Tibial nerve (tissue), 4 donors: ENCODE results near the gene KIF3C. TPM values are rescaled to one million over a fixed set of nuclear protein-coding genes. Genes with fewer than 3 reads are reported as not detected.
"Not testable (repeated sequence)": the region's sequence is repeated elsewhere in the genome, so short reads cannot be mapped to it uniquely, and the experiment has no call there.

ENCODE experiments used
- DNase-seq, 2 donors: peaks; one replicate each; pipeline ENCODE4 v3.0.0-alpha.2; 2019; ENCODE audit warnings: low spot score in 2 of 2
- H3K27ac ChIP-seq, 4 donors: fragments of 200-600 bp; sonication (generic) in 3 of 4; one replicate each; pipeline ENCODE4 v1.5.1; 2017 to 2019; ENCODE audit warnings: mild to moderate bottlenecking in 1 of 4
- H3K27me3 ChIP-seq, 2 donors: fragments of 200-600 bp; sonication (generic) in 1 of 2; one replicate each; pipeline versions ENCODE4 v1.5.1 to v1.6.0; 2017 to 2019
- H3K36me3 ChIP-seq, 3 donors: fragments of 200-600 bp; sonication (generic); one replicate each; pipeline ENCODE4 v1.5.1; 2018 to 2019
- H3K4me1 ChIP-seq, 4 donors: fragments of 200-600 bp; sonication (generic) in 3 of 4; one replicate each; pipeline ENCODE4 v1.5.1; 2017 to 2019
- H3K4me3 ChIP-seq, 4 donors: fragments of 200-600 bp; sonication (generic) in 3 of 4; one replicate each; pipeline ENCODE4 v1.5.1; 2017 to 2019; ENCODE audit warnings: mild to moderate bottlenecking in 1 of 4, moderate library complexity in 1 of 4
- H3K9me3 ChIP-seq, 4 donors: fragments of 200-600 bp; sonication (generic) in 3 of 4; one replicate each; pipeline ENCODE4 v1.5.1; 2017 to 2019
- EP300 ChIP-seq, 2 donors: sonication (generic); formaldehyde crosslinking; IDR thresholded peaks; one replicate each; pipeline ENCODE4 v1.6.1; 2017; ENCODE audit warnings: antibody characterized with exemption in 2 of 2, mild to moderate bottlenecking in 1 of 2
- POLR2A ChIP-seq, 2 donors: fragments of 450-650 bp; IDR thresholded peaks; one replicate each; pipeline ENCODE4 v1.6.1; 2017; ENCODE audit warnings: antibody characterized with exemption in 2 of 2, mild to moderate bottlenecking in 2 of 2, moderate library complexity in 2 of 2
- WGBS, 2 donors: methylation state at CpG; one replicate each; pipeline ENCODE4 v1.1.5; 2018; 5-methylcytosine and 5-hydroxymethylcytosine counted together
- total RNA-seq, 4 donors: library from RNA; depleted of rRNA; stranded (reverse); fragments of >200 nt; gene quantifications; one replicate each; pipeline ENCODE4 v1.1.0, GENCODE V29; 2016
- TF ChIP-seq, protein P1 (sequence below), 5 experiments: fragments of 200-600 bp in 3 of 5; fragments of 450-650 bp in 2 of 5; sonication (generic) in 3 of 5; IDR thresholded peaks; one replicate each; pipeline ENCODE4 v1.5.1; 2016 to 2019; ENCODE audit warnings: antibody characterized with exemption in 5 of 5, mild to moderate bottlenecking in 3 of 5, moderate library complexity in 2 of 5

The KIF3C gene
- 10 to 100 TPM; 20.2 to 31.9 (median 22.8) TPM for total RNA-seq

DNA sequence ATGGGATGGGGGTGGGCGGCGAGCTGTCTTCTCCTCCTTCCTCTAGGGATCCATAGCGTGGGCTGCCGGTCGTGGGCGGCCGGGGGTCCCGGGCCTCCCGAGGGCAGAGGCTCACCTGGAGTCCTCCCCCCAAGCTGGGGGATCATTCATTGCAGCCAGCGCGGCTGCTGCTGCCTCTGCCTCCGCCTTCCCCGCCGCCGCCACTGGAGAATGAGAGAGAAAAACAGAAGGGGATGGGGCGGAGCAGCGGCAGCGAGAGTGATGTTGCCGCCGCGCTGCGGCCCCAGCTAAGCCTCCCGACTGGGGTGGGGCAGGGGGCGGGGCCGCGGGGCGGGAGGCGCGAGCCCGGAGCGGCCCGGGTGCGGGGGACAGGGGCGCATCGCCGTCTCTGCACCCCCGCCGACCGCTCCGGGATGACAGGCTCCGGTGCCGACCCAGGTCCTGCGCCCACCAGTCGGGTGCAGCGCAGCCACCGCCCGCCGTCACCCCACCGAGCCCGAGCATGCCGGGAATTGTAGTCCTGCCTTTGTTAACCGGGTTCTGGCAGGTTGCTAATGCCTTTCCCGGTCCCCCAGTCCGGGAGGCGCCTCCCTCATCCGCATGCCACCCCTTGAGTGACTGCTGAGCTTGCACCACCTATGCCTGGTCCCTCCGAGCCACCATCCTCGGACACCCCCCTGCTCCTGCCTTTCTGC is at the start of gene KIF3C:
KIF3C (minus strand) TSS at position 225 of the 695 bp plus-strand sequence. CDS start 580 bp downstream, outside the sequence.
- H3K4me3 ChIP-seq, result peak within 1 kb of the TSS; percentile 70 to 83 (median 74)
- TF ChIP-seq EP300 (IDR thresholded peaks at IDR 0.05), result peak in 1 of 2 donors; percentile 36
- TF ChIP-seq, protein P1, sequence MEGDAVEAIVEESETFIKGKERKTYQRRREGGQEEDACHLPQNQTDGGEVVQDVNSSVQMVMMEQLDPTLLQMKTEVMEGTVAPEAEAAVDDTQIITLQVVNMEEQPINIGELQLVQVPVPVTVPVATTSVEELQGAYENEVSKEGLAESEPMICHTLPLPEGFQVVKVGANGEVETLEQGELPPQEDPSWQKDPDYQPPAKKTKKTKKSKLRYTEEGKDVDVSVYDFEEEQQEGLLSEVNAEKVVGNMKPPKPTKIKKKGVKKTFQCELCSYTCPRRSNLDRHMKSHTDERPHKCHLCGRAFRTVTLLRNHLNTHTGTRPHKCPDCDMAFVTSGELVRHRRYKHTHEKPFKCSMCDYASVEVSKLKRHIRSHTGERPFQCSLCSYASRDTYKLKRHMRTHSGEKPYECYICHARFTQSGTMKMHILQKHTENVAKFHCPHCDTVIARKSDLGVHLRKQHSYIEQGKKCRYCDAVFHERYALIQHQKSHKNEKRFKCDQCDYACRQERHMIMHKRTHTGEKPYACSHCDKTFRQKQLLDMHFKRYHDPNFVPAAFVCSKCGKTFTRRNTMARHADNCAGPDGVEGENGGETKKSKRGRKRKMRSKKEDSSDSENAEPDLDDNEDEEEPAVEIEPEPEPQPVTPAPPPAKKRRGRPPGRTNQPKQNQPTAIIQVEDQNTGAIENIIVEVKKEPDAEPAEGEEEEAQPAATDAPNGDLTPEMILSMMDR (IDR thresholded peaks at IDR 0.05), result no peak
- TF ChIP-seq POLR2A (IDR thresholded peaks at IDR 0.05), result no peak
- H3K4me1 ChIP-seq, result peaks cover 0 to 49% (median 13%) of the 10 kb centered on the region in 4 donors
- H3K36me3 ChIP-seq, result peaks cover 0 to 14% (median 0%) of the 10 kb centered on the region in 3 donors
- peak; percentile 33 to 45 for DNase-seq
- no peaks in the 10 kb centered on the region for H3K27me3 ChIP-seq
- 0 to 1% methylated on average over 17 to 52 of the region's 58 CpGs for WGBS, 2 donors
- peak within 1 kb of the TSS; percentile 63 to 88 (median 77) for H3K27ac ChIP-seq
- H3K9me3 ChIP-seq, result no peaks in the 10 kb centered on the region

DNA sequence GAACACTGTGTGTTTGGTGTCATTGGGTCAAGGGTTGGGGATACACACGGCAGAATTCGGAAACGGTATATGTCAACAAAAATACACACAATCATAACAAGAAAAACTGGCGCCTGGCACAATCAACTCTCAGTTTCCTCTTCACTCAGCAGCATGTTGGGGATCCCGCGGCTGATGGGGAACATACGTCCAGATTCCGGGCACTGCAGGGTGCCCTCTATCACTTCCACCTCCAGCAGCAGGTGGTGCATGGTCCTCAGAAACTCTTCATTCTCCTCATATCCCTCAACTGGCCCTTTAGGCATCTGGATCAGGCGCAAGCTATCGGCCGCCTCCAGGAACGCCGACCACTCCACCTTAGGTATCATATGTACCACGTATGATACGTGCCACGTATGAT is 45.8 kb upstream of the KIF3C start:
- not testable (repeated sequence) for H3K4me1 ChIP-seq, H3K36me3 ChIP-seq, H3K9me3 ChIP-seq, H3K27me3 ChIP-seq, H3K4me3 ChIP-seq, DNase-seq, H3K27ac ChIP-seq
- 91 to 93% methylated on average over 16 of the region's 16 CpGs for WGBS, 2 donors

DNA sequence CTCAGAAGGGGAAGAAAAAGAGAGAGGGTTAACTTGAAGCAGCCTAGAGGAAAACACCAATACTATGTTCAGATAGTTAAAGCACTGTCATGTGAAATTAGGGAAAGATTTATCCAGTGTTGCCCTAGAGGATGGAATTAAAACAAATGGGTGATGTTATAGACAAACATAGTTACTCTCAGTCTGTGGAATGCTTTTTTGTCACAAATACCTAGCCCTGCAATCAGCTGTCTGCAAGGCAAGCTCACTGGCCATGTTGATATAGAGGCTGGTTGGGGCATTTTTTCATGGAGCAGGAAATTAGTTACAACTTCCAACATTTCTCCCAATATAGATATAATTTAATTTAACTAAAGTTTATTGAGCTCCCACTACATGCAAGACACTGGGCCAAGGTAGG is 43.2 kb upstream of the KIF3C start:
- TF ChIP-seq, protein P1 (IDR thresholded peaks at IDR 0.05), result no peak
- TF ChIP-seq EP300 (IDR thresholded peaks at IDR 0.05) (no peak), POLR2A (IDR thresholded peaks at IDR 0.05) (no peak)
- Histone ChIP-seq H3K9me3 (no peaks in the 10 kb centered on the region), H3K36me3 (no peaks in the 10 kb centered on the region), H3K4me1 (no peaks in the 10 kb centered on the region), H3K27me3 (no peaks in the 10 kb centered on the region), H3K4me3 (no peak overlapping the region), H3K27ac (no peak overlapping the region)
- no peak for DNase-seq

DNA sequence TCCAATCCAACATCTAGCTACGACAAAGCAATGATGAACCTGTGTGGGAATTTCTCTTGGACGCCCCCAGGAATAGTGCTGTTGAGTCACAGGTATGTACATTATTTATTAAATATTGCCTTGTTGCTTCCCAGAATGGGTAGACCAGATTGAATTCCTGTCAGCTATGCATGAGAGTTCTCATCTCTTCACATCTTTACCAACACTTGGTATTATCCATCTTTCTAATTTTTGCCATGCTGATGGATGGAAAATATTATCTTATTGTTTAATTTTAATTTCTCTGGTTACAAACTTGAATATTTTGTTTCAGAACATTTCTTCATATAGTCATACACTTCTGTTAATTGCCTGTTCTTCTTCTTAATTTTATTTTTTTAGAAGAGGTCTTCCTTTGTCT is 42.0 kb upstream of the KIF3C start:
- Histone ChIP-seq H3K9me3 (no peaks in the 10 kb centered on the region), H3K27me3 (no peaks in the 10 kb centered on the region), H3K27ac (no peak overlapping the region), H3K4me3 (no peak overlapping the region), H3K4me1 (no peaks in the 10 kb centered on the region), H3K36me3 (no peaks in the 10 kb centered on the region)
- DNase-seq, result no peak
- TF ChIP-seq, protein P1 (IDR thresholded peaks at IDR 0.05), result no peak
- TF ChIP-seq EP300 (IDR thresholded peaks at IDR 0.05), result no peak
- no peak for TF ChIP-seq POLR2A (IDR thresholded peaks at IDR 0.05)
- 98 to 100% methylated on average over 2 of the region's 2 CpGs for WGBS, 2 donors

DNA sequence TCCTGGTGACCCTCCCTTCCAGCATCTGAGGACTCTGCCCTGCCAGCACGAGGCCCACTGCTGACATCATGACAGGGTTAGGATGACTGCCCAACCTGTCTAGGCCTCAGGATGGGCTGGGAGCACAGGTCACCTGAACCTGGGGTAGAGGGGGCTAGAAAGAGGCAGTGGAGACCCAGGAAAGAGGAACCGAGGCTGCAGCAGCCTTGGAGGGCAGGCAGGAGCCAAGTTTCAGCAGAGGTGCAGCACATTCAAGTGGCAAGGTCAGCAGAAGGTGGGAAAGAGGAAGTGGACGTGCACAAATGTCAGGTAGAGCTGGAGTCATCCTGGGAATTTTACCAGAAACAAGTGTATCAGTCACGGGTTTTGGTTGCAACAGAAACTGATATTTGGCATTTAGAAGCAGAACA is 37.9 kb upstream of the KIF3C start:
- Histone ChIP-seq H3K4me1 (peaks cover 0 to 11% (median 6%) of the 10 kb centered on the region in 4 donors), H3K4me3 (no peak overlapping the region), H3K27me3 (no peaks in the 10 kb centered on the region), H3K9me3 (no peaks in the 10 kb centered on the region), H3K36me3 (no peaks in the 10 kb centered on the region), H3K27ac (no peak overlapping the region)
- 69 to 73% methylated on average over 4 of the region's 4 CpGs for WGBS, 2 donors
- DNase-seq, result no peak
- TF ChIP-seq EP300 (IDR thresholded peaks at IDR 0.05) (no peak), POLR2A (IDR thresholded peaks at IDR 0.05) (no peak)
- TF ChIP-seq, protein P1 (IDR thresholded peaks at IDR 0.05), result no peak
